HG03378 (cell line): Measurements from ENCODE around the gene IFI30.
A peak's percentile ranks its signal among the peaks of the same experiment; 100 is the strongest.
"Not testable (repeated sequence)": the region's sequence is repeated elsewhere in the genome, so short reads cannot be mapped to it uniquely, and the experiment has no call there.

ENCODE experiments used
- ATAC-seq: cut with Tn5 transposase; IDR thresholded peaks from one replicate; pipeline ENCODE4 v1.9.1; 2021; ENCODE audit warnings: mild to moderate bottlenecking, moderate library complexity; ENCODE audit not compliant: unreplicated experiment

Gene IFI30

GRCh38 chr19:18202397-18202777 is 28.8 kb downstream of the IFI30 start:
- no peak for ATAC-seq

- ATAC-seq: no peak
Observed at GRCh38 chr19:18202778-18203407, 29.3 kb downstream of the IFI30 start.

DNA sequence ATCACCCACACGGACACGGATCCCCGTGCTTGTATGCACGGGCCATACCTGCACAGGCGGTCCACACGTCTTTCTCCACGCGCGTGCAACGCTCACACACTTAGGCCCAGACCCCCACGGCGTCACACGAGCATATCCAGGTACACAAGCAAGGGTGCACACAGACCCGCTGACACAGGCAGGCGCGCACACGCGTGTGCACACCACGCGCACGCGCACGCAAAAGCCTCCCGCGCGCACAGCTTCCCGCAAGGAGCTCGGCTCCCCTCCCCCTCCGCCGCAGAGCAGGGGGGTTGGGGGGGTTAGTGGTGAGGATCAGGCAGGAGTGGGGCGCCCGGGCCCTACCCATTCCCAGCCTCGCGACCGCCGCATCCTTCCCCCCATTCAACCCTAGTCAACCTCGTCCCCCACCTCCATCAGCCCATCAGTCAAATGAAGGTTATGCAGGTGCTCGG is 29.8 kb downstream of the IFI30 start:
- peak; percentile 0 for ATAC-seq

- ATAC-seq: peak; percentile 86
Observed at GRCh38 chr19:18203863-18204393, 30.3 kb downstream of the IFI30 start, which contains the start of gene RAB3A. RAB3A (minus strand) TSS chr19:18204042; CDS start chr19:18202740, 1,302 bp downstream.

- ATAC-seq: peak; percentile 15
Observed at GRCh38 chr19:18204394-18205199, 31.0 kb downstream of the IFI30 start.

DNA sequence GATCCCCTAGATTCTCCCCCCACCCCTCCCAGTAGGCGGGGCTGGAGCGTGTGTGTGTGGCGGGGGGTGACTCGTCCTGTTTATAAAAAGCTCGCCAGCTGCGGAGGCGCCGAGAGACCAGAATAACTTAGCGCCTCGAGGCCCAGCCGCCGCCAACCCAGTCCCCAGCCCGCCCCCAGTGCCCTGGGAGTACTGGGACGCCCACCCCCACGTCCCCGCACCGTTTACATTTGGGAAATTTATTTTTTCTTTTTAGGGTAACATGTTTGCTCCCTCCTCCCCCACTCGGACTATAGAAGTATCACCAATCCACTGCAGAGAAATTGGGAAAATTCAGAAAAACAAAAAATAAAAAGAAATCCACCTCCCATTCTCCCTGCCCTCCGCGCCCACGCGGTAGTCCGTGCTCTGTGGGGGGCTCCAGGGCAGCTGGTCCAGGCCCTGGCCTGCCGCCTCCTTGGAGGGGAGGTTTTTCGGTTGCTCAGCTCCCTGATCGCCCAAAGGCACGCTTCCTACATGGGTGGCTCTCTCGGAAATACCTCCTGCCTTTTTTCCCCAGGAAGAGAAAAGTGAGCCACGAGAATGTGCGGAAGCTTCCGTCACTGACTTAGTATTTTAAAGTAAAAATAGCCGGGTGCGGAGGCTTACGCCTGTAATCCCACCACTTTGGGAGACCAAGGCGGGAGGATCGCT is 31.7 kb downstream of the IFI30 start:
- ATAC-seq: no peak

GRCh38 chr19:18206018-18206417 is 32.4 kb downstream of the IFI30 start:
- no peak for ATAC-seq

DNA sequence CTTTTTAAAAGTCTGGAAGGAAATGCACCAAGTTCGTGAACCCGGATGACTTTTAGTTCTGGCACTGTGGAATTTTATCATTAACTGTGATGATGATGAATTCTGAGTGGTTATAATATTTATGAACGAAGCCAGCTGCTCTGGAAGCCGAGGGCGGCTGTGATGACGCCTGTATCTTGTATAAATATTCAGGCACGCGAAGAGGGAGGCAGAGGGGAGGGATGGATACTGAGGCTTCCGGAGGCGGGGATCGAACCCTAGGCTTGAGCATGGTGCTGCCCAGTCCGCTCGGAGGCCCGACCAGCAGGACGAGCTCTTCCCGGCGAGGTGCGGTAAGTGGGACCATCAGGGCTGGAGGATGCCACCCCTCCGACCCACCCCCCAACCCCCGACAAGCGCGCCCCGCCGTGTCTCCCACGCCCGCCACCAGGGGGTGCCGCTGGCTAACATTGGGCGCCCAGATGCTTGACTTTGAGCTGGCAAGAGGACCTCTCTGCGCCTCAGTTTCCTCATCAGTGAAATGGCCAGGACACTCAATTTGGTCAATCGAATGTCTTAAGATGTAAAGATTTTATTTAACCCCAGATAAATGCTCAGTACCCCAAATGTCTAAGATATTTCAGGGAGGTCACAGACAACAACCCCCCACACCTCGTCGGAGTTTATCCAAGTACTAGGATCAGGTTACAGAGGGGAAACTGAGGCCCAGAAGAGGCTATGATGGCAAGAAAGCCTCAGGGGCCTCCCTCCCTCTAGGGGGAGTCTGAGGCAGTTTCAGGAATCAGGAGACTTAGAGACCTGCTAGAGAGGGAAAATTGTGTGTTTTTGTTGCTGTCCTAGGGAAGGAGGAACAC is 34.7 kb downstream of the IFI30 start:
- no peak for ATAC-seq

- ATAC-seq: not testable (repeated sequence)
Observed at GRCh38 chr19:18209912-18210311, 36.3 kb downstream of the IFI30 start.

DNA sequence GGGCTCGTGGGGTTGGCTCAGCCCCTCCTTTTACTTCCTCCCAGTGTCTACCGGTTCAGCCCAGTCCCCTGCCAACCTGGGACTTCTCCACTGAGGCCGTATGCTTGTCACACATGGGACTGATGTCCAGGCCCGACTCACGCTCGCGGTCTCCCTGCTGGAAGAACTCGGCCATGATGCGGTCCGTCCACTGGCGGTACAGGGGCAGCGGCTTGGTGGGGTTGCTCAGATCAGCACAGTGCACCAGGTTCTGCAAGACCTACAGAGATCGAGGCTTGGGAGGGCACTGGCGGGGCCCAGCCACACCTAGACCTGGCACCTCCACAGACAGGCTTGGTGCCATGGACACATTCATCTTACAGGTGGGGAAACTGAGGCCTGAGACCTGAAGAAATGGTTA is 38.1 kb downstream of the IFI30 start:
- no peak for ATAC-seq

GRCh38 chr19:18214779-18215433 is 41.3 kb downstream of the IFI30 start:
- no peak for ATAC-seq

DNA sequence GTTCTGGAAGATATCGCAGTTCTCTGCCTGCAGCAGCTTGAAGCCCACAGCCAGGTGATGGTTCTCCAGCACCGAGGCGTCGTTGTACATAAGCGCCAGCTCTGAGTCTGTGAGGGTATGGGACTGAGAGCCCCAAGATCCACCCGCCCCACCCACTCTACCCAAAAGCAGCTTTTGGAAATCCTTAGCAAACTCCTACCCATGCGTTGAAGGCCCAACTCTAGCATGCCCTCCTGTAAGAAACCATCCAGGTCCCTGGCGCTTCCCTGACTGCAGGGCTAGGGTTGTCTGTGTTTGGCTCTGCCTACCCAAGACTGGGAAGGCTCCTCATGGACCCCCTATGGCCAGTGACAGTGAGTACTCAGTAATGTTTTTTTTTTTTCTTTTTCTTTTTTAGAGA is 43.2 kb downstream of the IFI30 start:
- ATAC-seq: no peak

DNA sequence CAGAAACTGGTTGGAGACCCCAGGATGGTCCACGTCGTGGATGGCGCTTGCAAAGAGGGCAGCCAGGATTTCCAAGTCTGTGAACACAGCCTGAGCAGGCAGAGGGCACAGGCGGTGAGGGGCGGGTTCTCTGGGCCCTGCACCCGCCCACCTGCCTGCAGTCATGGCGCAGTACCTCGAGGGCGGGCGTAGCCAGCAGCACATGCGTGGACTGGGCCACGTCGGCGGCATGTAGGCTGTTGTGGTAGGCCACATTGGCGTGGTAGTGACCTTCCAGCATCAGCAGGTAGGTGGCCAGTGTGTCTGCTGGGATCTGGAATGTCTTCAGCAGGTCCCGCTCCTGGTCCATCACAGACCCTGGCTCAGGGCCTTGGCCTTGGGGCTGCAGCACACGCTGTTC is 44.5 kb downstream of the IFI30 start:
- no peak for ATAC-seq

DNA sequence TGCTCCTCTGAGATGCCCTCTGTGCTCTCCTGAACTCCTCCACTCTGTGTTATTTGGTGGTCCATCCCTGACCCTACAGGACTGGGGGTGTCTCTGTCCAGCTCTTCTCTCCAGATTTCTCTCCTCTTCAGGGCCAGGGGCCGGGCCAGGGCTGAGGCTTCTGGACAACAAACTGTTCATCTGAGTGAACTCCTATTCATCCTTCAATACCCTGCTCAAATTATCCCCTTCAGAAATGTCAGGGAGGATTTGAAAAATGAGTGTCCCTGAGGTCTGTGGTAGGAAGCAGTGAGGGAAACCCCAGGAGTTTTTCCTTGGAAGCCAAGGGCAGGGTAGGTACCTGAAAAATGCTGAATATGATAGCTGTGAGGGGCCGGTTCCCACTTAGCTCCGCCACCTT is 45.0 kb downstream of the IFI30 start:
- ATAC-seq: no peak

GRCh38 chr19:18219911-18220631 is 46.5 kb downstream of the IFI30 start:
- ATAC-seq: no peak

DNA sequence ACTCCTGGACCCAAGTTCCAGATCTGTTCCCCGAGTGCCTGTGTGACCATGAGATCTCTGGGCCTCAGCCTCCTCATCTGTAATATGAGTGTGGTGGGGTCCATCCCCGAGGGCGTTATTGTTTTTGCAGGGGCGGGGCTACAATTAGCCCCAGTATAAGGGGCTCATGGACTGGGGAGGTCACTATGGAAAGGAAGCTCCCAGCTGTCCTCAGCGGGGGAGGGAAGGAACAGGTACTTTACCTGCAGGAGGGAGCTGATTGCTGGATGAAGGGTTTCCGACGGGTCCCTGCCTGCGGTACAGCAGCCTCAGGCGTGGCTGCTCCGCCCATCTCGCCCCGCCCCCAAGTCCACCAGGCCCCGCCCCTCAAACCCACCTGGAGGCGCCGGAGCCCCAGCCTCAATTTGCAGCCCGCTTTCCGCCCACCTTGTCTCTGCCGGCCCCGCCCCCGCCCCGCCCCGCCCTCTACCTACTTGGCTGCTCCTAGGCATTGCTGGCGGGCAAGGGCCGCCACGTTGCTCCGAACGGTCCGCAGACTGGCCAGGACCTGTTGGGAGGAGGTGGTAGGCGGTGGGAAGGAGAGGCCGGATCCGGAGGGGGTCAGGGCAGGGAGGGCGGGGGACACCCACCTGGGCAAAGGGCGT is 47.1 kb downstream of the IFI30 start:
- no peak for ATAC-seq

DNA sequence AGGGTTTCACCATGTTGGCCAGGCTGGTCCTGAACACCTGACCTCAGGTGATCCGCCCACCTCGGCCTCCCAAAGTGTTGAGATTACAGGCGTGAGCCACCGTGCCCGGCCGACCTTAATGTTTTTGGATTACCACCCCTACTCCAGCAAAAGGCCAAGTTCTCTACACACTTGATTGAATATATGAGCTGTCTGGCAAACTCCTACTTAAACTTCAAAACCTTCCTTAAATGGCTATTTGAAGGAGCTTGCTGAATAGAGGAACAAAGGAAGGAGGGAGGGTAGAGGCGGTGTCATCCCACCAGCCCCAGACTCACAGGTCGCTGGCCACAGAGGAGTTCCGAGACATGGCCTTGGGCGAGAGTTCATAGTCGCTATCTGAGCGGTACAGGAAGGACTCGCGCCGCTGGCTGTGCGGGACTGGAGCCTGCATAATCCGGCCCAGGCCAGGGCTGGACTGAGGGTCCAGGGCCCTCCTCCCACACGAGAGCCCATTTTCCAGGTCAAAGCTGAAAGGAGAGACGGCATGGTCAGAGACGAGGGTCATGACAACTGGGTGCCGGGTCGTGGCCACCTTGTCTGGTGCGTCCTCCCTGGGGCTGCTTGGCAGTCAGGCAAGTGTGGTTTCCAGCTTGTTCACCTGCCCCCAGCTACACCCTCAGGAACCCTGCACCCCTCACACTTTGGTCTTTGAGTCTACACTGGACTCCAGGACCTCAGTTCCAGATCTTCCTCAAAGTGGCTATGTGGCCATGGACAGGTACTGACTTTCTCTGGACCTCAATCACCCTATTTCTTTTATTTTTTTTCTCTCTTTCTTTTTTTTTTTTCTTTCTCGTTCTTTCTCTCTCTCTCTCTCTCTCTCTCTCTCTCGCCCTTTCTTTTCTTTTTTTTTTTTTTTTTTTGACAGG is 48.5 kb downstream of the IFI30 start:
- ATAC-seq: no peak
